ENCODE results near the gene COMMD9.

The COMMD9 gene

DNA sequence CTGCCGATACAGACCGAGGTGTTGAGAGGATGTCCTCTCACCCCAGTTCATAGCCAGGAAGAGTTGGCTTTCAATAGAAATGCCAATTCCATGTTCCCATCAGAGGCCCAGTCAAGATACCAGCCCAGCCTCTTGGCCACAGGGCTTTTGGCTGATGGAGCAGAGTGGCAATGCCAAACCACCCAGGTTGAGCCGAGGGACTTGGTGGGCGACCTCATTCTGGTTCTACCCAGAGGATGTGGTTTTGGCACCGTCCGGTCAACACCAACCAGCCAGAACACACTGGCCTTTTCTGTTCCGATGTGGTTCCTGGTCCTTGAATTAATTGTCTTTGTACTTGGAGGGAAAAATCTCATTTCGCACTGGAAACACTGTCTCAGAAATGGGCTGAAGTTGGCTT is 60.5 kb downstream of the COMMD9 start:
- TF ChIP-seq, protein P1, sequence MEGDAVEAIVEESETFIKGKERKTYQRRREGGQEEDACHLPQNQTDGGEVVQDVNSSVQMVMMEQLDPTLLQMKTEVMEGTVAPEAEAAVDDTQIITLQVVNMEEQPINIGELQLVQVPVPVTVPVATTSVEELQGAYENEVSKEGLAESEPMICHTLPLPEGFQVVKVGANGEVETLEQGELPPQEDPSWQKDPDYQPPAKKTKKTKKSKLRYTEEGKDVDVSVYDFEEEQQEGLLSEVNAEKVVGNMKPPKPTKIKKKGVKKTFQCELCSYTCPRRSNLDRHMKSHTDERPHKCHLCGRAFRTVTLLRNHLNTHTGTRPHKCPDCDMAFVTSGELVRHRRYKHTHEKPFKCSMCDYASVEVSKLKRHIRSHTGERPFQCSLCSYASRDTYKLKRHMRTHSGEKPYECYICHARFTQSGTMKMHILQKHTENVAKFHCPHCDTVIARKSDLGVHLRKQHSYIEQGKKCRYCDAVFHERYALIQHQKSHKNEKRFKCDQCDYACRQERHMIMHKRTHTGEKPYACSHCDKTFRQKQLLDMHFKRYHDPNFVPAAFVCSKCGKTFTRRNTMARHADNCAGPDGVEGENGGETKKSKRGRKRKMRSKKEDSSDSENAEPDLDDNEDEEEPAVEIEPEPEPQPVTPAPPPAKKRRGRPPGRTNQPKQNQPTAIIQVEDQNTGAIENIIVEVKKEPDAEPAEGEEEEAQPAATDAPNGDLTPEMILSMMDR (IDR thresholded peaks at IDR 0.05; ENCODE audit: low read depth, low read length, missing control alignments), result no peak
- H3K4me3 ChIP-seq (replicated peaks; ENCODE audit: low read depth, low read length), result no peak overlapping the region
- no peak for DNase-seq (ENCODE audit: extremely low read depth, low read depth)

DNA sequence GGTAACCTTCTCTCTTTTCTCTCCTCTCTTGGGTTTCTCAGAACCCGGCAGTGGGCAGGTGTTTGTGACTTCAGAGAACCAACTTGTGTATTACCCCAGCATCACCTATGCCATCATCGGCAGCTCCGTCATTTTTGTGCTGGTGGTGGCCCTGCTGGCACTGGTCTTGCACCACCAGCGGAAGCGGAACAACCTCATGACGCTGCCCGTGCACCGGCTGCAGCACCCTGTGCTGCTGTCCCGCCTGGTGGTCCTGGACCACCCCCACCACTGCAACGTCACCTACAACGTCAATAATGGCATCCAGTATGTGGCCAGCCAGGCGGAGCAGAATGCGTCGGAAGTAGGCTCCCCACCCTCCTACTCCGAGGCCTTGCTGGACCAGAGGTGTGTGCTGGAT is 62.2 kb downstream of the COMMD9 start:
- DNase-seq (ENCODE audit: extremely low read depth, low read depth), result no peak
- TF ChIP-seq, protein P1 (IDR thresholded peaks at IDR 0.05; ENCODE audit: low read depth, low read length, missing control alignments), result no peak
- H3K4me3 ChIP-seq (replicated peaks; ENCODE audit: low read depth, low read length), result no peak overlapping the region

DNA sequence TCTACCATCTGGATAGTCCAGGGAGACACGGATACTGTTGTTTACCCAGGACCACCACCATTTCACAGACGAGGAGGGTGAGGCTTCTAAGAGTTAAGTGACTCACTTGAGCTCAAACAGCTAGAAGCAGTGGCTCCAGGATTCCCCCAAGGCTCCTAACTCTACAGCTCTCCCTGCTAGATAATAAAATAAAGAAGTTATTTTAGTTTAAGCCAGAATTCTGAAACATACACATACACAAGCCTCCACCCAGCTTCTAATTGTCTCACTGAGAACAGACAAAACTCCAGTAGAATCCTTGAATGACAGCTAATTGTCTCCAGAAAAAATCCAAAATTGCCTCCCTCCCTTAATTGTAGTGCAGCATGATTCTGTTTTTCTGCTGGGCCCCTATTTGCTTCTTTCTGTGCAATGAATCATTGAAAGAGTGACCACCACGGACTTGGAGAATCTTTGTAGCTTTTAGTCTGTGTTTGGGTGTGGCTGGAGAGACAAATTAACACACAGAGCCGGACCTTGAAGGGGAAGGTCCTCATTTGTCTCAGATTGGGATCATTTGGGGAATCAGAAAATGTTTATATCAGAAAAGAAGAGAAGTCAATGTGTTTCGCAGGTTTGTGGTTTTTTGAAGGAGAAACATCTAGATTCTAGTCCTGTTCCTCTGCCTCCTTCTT is 64.9 kb downstream of the COMMD9 start:
- TF ChIP-seq, protein P1 (IDR thresholded peaks at IDR 0.05; ENCODE audit: low read depth, low read length, missing control alignments), result no peak

DNA sequence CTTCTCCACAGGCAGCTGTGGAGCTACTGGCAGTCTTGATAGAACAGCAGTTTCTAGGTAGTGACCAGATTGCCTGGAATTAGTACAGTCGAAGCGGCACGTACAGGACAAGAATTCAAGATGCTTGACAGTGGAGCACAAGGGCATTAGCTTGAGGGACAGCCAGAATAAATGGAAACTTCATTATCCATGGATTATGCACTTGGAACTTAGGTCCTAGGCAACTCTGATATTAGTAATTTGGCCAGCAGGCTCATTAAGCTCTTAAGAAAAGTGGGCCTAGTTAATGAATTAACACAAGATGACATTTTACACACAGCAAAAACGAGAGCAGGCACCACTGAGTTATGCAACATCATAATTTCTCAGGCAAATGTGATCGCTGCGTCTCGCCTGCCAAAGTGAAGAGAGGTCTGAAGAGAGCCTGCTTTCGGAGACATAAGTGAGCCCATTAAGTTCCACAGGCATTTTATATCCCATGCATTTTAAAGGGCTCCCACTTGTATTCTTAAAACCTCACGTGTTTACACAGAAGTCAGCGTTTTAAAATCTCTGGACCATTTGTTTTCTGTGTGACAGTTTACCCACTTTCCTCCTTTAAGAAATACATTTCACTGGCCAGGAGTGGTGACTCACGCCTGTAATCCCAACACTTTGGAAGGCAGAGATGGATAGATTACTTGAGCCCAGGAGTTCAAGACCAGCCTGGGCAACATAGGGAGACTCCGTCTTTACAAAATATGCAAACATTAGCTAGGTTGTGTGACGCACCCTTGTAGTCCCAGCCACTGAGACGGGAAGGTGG is 66.2 kb downstream of the COMMD9 start:
- TF ChIP-seq, protein P1 (IDR thresholded peaks at IDR 0.05; ENCODE audit: low read depth, low read length, missing control alignments), result no peak
- no peak for DNase-seq (ENCODE audit: extremely low read depth, low read depth)
- H3K4me3 ChIP-seq (replicated peaks; ENCODE audit: low read depth, low read length), result no peak overlapping the region

More for the DNA sequence above, 64.9 kb downstream of the COMMD9 start:
- DNase-seq (ENCODE audit: extremely low read depth, low read depth), result no peak
- no peak overlapping the region for H3K4me3 ChIP-seq (replicated peaks; ENCODE audit: low read depth, low read length)

All from HFF-Myc (cell line).